Embryonic facial prominence (tissue), 1 donor: Measurements from ENCODE around the gene NPIPA3.
"Not testable (repeated sequence)": the region's sequence is repeated elsewhere in the genome, so short reads cannot be mapped to it uniquely, and the experiment has no call there.

Experiments used
- DNase-seq: peaks from one replicate; pipeline ENCODE4 v3.0.0-alpha.2; 2016; ENCODE audit errors: extremely low spot score

NPIPA3 gene

DNA sequence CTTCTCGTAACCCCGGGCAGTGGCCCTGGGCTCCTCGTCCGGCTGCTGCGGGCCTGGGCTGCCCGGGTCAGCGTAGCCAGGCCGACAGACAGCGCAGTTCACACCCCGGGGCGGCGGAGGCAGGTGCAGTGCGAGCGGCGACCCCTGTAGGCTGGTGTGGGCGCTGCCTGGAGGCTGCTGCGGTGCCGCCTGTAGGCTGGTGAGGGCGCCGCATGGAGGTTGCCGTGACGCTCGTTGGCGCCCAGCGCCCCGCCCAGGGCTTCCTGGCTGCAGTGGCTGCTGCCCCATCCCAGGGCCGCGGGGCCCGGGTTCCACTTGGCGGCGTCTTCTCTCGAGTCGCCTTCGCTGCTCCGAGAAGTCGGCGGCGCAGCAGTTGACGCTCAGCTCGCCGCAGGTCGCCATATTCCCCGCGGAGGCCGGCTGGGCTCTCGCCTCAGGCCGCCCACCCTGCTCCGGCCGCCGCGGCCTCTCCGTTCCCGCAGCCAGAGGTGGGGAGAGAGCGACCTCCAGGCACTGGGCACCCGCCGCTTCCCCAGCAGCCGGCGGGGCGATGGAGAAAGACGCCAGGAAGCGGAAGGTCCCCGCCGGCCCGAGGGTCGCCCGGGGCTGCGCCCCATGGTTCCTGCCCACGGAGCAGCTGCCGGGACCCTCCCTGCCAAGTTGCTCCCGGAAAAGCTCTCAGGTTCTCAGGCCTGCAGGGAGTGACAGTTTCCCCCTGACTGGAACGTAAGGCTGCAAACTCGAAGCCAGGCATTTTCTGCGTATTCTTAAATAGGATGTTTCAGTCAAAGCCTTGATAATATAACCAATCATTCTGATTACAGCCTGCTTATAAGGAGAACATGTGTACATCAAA is at the start of gene NPIPA3:
Gene NPIPA3 (plus strand): TSS at position 256 of the 856 bp plus-strand sequence. CDS start 5,533 bp downstream, outside the sequence.
- DNase-seq: not testable (repeated sequence)

DNA sequence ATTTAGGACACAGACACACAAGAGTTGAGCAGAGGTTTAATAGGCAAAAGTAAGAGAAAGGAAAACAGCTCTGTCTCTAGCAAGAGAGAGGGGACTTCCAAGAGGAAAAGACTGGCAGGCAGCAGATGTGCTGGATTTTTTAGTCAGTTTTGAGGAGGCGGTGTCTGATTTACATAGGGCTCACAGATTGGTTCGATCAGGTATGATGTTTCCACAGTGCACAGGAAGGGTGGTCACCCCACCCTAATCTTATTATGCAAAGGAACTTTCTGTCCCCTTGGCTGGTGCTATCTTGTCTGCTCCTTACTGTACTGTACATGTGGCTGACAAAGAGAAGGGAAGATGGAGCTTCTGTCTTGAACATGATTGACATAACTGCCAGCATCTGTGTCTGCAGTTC is 45.1 kb upstream of the NPIPA3 start:
- no peak for DNase-seq

DNA sequence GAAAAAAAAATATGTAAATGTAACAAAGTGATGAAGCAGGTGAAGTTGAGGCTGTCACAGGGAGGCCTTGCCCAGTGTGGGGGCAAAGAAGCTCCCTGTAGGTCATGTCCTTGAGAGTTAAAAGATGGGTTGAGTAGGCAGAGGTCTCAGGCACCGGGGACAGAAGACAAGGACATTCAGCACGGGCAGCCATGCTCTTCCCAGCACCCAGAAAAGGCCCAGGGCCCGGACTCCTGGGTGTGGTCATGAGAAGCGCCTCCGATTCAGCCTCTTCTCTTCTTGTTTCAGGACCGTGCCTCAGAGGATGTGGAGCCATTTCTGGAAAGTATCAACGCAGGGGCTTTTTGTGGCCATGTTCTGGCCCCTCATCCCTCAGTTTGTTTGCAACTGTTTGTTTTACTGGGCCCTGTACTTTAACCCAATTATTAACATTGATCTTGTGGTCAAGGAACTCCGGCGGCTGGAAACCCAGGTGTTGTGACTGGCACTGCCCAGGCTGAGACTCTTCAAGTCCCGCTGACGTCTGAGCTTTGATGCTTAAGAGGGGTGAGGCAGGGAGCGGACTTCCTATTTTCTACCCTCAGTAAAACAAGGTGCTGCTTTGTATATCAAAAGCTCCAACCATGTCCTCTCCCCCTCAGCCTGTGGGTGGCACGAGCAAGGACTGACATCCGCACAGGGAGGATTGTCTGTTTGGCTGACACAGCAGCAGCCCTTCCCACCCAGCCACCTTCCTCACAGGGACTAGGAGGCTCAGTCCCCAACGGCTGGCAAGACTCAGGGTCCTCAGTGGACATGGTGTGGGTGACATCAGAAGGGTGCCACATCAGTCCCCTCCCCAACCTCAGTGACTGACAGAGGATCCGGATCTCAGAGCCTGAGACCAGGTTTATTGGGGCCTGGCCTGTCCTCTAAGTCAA is 35.6 kb upstream of the NPIPA3 start:
- no peak for DNase-seq

DNA sequence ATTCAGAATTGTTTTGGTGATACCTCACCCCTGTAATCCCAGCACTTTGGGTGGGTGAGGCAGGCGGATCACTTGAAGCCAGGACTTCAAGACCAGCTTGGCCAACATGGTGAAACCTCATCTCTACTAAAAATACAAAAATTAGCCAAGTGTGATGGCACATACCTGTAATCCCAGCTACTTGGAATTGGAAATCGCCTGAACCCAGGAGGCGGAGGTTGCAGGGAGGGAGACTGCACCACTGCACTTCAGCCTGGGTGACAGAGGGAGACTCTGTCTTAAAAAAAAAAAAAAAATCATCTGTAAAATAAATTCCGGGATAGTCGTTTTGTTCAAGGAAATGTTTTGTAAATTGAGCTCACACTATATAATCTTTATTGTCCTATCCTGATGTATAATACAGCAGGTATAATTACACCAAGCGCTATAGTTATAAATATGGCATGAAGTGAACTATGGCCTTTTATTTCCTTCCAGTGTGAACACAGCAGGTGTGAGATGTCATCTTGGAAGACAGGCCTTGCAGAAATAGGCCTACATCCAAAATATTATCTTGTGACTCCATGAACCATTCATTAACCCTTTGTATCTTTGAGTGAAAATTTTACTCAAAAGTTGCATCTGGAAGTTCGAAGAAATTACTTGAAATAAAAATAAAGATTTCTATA is 34.5 kb upstream of the NPIPA3 start:
- no peak for DNase-seq

DNA sequence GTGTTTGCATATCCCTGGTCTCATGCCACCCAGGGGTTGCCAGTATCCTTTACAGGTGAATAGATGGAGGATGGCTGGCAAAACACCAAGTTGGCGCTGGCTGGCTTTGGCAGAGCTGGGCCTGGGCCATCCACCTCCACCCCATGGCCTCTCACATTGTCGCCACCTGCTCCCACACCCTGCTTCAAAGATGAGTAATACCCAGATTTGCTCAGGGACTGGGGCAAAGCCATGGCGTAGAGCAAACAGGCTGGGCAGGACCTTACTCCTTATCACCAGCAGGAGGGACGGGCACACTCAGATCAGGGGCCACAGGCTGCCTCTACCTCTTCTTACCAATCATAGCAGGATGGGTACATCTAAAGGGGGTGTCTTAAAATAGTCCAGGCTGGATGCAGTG is 33.4 kb upstream of the NPIPA3 start:
- DNase-seq: no peak

DNA sequence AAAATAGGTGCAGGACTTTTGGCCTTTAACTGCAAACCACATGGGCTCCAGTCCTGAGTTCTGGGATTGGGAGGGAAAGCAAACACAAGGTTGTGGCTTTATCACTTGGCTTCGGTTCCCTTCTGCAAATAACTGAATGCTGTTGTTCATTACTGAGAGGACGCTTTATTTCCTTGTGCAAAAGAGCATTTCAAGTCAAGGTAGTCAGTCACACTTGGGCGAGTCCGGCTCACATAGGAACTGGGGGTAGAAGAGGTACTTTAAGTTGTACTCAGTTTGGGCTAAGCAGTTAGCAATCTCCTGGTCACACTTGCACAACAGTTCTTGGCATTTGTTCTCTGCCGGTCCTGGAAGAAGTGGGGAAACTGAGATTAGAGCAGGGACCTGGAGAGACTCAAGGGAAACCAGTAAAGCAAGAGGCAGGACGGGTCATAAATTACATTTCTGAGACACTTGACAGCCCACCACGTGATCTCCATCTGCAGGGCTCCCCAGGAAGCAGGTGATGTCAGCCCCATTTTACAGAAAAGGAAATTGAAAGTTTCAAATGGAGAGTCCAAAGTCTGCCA is 30.7 kb upstream of the NPIPA3 start:
- DNase-seq: no peak

DNA sequence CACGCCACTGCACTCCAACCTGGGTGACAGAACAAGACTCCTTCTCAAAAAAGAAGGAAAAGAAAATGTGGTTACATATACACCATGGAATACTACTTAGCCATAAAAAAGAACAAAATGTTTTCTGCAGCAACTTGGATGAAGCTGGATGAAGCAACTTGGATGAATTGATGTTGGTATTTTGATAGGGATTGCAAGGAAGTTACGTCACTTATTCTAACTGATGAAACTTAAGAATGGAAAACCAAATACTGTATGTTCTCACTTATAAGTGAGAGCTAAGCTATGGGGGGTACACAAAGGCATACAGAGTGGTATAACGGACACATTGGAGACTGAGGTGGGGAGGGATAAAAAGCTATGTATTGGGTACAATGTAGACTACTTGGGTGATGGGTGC is 26.6 kb upstream of the NPIPA3 start:
- no peak for DNase-seq

DNA sequence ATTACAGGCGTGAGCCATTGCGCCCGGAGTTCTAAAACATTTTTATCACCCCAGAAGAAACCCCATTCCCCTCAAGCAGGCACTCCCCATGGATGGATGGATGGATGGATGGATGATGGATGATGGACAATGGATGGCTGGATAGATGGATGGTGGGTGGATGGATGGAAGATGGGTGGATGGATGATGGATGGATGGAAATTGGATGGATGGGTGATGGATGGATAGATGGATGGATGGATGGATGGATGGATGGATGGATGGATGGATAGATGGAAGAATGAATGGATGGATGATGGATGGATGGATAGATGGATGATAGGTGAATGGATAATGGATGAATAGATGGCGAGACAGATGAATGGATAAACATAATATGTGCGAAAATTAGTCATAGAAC is 25.6 kb upstream of the NPIPA3 start:
- no peak for DNase-seq

DNA sequence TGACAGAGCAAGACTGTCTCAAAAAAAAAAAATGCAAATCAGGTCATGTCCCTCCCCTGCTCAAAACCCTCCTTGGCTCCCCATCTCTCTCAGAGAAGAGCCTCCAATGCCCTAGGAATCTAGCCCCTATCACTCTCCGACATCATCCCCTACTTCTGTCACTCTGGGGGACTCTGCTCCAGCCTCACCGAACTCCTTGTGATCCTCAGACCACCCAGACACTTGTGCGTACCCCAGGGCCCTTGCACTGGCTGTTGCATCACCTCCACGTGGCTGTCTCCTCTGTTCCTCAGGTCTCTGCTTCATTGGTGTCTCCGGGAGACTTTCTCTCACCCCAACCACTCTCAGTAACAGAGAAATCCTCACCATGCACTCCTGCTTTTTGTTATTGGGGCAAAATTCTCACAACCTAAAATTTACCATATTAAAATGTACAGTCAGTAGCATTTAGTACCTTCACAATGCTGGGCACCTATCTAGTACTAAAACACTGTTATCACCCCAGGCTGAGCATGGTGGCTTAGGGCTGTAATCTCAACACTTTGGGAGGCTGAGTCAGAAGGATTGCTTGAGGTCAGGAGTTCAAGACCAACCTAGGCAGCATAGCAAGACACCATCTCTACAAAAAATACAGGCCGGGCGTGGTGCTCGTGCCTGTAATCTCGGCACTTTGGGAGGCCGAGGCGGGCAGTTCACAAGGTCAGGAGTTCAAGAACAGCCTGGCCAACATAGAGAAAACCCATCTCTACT is 24.3 kb upstream of the NPIPA3 start:
- no peak for DNase-seq

DNA sequence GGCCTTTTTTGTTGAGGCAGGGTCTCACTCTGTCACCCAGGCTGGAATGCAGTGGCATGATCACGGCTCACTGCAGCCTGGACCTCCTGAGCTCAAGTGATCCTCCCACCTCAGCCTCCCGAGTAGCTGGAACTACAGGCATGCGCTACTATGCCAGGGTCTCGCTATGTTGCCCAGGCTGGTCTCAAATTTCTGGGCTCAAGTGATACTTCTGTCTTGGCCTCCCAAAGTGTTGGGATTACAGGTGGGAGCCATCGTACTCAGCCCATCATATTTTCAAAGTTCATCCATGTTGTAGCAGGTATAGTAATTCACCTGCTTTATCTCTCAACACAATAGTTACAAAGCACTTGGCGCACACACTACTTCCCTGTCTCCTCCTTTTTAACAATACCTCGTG is 22.8 kb upstream of the NPIPA3 start:
- not testable (repeated sequence) for DNase-seq

DNA sequence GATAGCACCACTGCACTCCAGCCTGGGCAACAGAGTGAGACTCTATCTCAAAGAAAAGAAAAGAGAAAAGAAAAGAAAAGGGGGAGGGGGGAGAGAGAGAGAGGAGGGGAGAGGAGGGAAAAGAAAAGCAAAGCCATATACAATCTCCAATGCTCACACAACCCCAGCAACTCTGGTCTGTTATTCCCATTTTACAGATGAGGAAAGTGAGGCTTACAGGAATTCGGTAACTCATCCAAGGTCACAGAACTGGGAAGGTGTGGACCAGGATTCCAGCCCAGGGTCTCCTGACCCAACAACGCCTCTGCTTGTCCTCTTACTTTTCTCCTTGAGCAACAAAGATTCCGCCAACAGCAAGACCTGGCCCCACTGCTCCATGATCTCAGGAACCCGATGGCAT is 22.1 kb upstream of the NPIPA3 start:
- DNase-seq: no peak

DNA sequence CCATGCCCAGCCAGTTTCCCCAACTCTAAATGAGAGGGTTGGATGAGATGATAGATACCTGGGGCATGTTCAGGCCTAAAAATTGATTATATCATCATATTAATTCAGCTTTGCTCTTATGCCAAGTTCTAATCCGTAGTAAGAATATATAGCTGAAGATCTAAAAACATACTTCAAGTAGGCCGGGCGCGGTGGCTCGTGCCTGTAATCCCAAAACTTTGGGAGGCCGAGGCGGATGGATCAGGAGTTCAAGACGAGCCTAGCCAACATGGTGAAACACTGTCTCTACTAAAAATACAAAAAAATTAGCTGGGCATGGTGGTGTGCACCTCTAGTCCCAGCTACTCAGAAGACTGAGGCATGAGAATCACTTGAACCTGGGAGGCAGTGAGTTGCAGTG is 21.1 kb upstream of the NPIPA3 start:
- no peak for DNase-seq

DNA sequence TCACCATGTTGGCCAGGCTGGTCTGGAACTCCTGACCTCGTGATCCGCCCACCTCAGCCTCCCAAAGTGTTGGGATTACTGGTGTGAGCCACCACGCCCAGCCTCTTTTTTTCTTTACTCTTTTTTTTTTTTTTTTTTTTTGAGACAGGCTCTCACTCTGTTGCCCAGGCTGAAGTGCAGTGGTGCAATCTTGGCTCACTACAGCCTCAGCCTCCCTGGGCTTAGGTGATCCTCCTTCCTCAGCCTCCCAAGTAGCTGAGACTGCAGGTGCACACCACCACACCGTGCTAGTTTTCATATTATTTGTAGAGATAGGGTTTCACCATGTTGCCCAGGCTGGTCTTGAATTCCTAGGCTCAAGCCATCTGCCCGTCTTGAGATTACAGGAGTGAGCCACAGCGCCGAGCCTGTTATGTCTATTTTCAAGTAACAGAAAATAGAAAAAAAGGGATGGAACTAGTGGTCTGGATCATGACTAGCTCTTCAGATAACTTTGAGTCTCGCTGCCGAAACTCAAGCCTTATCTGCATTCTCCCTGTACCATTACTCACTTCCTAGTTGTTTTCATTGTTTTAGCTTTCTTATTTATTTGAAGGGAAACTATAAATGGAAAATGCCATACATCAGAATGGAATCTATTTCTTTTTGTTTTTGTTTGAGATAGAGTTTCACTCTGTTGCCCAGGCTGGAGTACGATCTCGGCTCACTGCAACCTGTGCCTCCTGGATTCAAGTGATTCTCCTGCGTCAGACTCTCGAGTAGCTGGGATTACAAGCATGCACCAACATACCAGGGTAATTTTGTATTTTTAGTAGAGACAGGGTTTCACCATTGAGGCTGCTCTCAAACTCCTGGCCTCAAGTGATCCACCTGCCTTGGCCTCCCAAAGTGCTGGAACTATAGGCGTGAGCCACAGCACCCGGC is 17.1 kb upstream of the NPIPA3 start:
- not testable (repeated sequence) for DNase-seq

DNA sequence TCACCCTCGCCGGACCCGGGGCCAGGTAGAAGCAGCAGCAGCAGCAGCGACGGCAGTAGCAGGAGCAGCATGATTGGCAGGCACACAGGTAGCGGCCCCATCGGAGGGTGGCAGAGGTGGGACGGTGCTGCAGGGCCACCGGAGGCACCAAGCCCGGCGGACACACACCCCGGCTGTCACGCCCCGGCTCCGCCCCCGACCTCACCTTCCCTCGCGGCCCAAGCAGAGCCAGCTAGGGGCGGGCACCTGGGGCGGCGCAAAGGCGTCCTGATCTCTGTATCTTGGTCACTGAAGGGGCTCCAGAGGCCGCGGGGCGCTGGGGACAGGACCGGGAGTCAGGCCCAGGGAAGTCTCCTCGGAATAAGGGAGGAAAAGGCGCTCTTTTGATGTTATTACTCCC is 9.1 kb upstream of the NPIPA3 start, which contains the start of gene PLA2G10:
Gene PLA2G10 (minus strand): TSS at position 180 of the 400 bp plus-strand sequence. CDS start 79 bp downstream, at position 101.
- DNase-seq: not testable (repeated sequence)

DNA sequence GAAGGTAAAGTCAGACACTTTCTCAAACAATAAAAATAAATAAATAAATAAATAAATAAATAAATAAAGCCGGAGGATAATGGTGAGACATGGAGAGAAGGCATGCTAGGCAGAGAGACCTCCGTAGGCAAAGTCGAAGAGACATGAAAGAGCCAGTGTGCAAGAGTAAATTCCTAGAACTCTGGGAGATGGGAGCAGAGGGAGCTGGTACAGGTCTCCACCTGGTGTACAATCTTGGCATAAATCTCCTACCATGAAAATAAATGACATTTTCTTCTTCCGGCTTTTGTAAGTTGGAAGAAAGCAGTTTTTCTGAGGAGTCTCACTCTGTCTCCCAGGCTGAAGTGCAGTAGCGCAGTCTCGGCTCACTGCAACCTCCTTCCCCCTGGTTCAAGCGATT is 1.4 kb upstream of the NPIPA3 start:
- DNase-seq: not testable (repeated sequence)

DNA sequence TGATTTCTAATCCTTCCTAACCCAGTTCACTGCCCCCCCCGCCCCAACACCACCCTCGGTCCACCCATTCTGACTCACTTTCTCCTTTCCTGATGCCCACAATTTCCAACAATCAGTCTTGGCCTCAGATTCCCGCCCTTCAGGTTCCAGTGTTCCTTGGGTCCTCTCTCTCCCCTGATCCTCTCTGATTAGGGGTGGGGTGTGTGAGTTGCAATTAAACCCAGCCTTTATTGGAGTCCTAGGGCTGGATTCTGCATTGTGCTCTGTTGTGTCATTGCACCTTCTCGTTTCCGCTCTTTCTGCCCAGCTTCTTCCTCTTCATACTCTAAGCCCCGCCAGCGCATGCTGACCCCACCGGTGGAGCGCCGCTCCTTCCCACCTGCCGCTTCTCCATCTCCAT is 539 bp upstream of the NPIPA3 start:
- not testable (repeated sequence) for DNase-seq

DNA sequence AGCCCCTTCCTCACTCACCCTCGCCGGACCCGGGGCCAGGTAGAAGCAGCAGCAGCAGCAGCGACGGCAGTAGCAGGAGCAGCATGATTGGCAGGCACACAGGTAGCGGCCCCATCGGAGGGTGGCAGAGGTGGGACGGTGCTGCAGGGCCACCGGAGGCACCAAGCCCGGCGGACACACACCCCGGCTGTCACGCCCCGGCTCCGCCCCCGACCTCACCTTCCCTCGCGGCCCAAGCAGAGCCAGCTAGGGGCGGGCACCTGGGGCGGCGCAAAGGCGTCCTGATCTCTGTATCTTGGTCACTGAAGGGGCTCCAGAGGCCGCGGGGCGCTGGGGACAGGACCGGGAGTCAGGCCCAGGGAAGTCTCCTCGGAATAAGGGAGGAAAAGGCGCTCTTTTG is 30.0 kb downstream of the NPIPA3 start:
- DNase-seq: not testable (repeated sequence)

DNA sequence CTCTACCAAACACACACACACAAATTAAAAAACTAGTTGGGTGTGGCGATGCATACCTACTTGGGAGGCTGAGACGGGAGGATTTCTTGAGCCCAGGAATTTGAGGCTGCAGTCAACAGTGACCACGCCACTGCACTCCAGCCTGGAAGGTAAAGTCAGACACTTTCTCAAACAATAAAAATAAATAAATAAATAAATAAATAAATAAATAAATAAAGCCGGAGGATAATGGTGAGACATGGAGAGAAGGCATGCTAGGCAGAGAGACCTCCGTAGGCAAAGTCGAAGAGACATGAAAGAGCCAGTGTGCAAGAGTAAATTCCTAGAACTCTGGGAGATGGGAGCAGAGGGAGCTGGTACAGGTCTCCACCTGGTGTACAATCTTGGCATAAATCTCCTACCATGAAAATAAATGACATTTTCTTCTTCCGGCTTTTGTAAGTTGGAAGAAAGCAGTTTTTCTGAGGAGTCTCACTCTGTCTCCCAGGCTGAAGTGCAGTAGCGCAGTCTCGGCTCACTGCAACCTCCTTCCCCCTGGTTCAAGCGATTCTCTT is 37.7 kb downstream of the NPIPA3 start:
- DNase-seq: not testable (repeated sequence)

DNA sequence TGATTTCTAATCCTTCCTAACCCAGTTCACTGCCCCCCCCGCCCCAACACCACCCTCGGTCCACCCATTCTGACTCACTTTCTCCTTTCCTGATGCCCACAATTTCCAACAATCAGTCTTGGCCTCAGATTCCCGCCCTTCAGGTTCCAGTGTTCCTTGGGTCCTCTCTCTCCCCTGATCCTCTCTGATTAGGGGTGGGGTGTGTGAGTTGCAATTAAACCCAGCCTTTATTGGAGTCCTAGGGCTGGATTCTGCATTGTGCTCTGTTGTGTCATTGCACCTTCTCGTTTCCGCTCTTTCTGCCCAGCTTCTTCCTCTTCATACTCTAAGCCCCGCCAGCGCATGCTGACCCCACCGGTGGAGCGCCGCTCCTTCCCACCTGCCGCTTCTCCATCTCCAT is 38.6 kb downstream of the NPIPA3 start:
- not testable (repeated sequence) for DNase-seq
